Esophagus squamous epithelium (tissue), 4 donors: ENCODE data around the gene NMU.

Experiments
- CTCF ChIP-seq, 6 experiments: fragments of 450-650 bp in 4 of 6; fragments of 200-600 bp in 2 of 6; sonication (generic) in 2 of 6; IDR thresholded peaks; one replicate each; pipeline ENCODE4 v1.5.1; 2016 to 2019; ENCODE audit warnings: antibody characterized with exemption in 6 of 6, mild to moderate bottlenecking in 4 of 6, moderate library complexity in 4 of 6
- POLR2A ChIP-seq, 4 donors: fragments of 450-650 bp; IDR thresholded peaks; one replicate each; pipeline ENCODE4 v1.6.1; 2017; ENCODE audit warnings: antibody characterized with exemption in 4 of 4, mild to moderate bottlenecking in 4 of 4, moderate library complexity in 3 of 4

- TF ChIP-seq CTCF (IDR thresholded peaks at IDR 0.05), result no peak
- TF ChIP-seq POLR2A (IDR thresholded peaks at IDR 0.05), result no peak
Measured at GRCh38 chr4:55549888-55550287, 86.2 kb downstream of the NMU start.
